Lower lobe of right lung (tissue), 2 donors: Measurements from ENCODE around the gene NUP210. TPM values are rescaled to one million over a fixed set of nuclear protein-coding genes. Genes with fewer than 3 reads are reported as not detected.
"Not testable (repeated sequence)": the region's sequence is repeated elsewhere in the genome, so short reads cannot be mapped to it uniquely, and the experiment has no call there.

Experiments
- ATAC-seq, 2 donors: fragments of 200-7000 bp; cut with Tn5 transposase; one replicate each; pipeline ENCODE4 v1.9.1; 2020 to 2022; ENCODE audit warnings: mild to moderate bottlenecking in 2 of 2, moderate library complexity in 2 of 2
- DNase-seq: peaks from one replicate; pipeline ENCODE4 v3.0.0-alpha.2; 2020
- H3K27ac ChIP-seq: fragments of 200-600 bp; one replicate; pipeline ENCODE4 v1.8.0; 2022
- H3K27me3 ChIP-seq: fragments of 200-600 bp; one replicate; pipeline ENCODE4 v1.8.0; 2022; ENCODE audit warnings: low read depth
- H3K36me3 ChIP-seq: fragments of 200-600 bp; one replicate; pipeline ENCODE4 v1.8.0; 2022; ENCODE audit warnings: mild to moderate bottlenecking
- H3K4me1 ChIP-seq: fragments of 200-600 bp; one replicate; pipeline ENCODE4 v1.8.0; 2022
- H3K4me3 ChIP-seq: fragments of 200-600 bp; one replicate; pipeline ENCODE4 v1.8.0; 2022; ENCODE audit warnings: mild to moderate bottlenecking
- H3K9me3 ChIP-seq: fragments of 200-600 bp; one replicate; pipeline ENCODE4 v1.8.0; 2022
- CTCF ChIP-seq: fragments of 200-600 bp; IDR thresholded peaks from one replicate; pipeline ENCODE4 v1.8.0; 2022; ENCODE audit warnings: antibody characterized with exemption, mild to moderate bottlenecking
- intact Hi-C: fragments of 100-400 bp; cut with DNase I; formaldehyde crosslinking; loops from one replicate; pipeline ENCODE4 v1.11.0; 2022
- total RNA-seq: library from RNA; stranded (reverse); fragmentation: NEBNext Ultra II Directional; extraction: Animal tissue kit (Norgen Biotek cat#: 25700); gene quantifications from one replicate; pipeline ENCODE4 v1.2.1, GENCODE V29; 2021
- donor health status: DM: no; HTN: yes; CAD: no; lungs with severe emphysema.

Gene NUP210
- total RNA-seq, 1 donor from 2014 or later = 22.2 TPM

GRCh38 chr3:13455644-13456043 lies 35.5 kb upstream of the NUP210 start:
- no peak for TF ChIP-seq CTCF
- Histone ChIP-seq H3K36me3 (no peaks in the 10 kb centered on the region), H3K27me3 (no peaks in the 10 kb centered on the region), H3K27ac (no peak overlapping the region), H3K4me3 (no peak overlapping the region), H3K9me3 (no peaks in the 10 kb centered on the region), H3K4me1 (peaks cover 15% of the 10 kb centered on the region)
- intact Hi-C loops = loop anchor here (5.0 kb wide), 1 partner anchor 358 kb away; no protein-coding TSS in a partner anchor
- ATAC-seq (no peak), DNase-seq (no peak)

- no peak for DNase-seq
- peak; percentile 54 to 71 for ATAC-seq
- Histone ChIP-seq H3K4me1 (peaks cover 15% of the 10 kb centered on the region), H3K27ac (peak overlapping the region; percentile 82), H3K36me3 (no peaks in the 10 kb centered on the region), H3K4me3 (peak overlapping the region; percentile 59), H3K9me3 (no peaks in the 10 kb centered on the region), H3K27me3 (no peaks in the 10 kb centered on the region)
- peak; percentile 60 for TF ChIP-seq CTCF
- intact Hi-C loops = no loop called here
Measured at GRCh38 chr3:13452490-13453335, 32.6 kb upstream of the NUP210 start.

- peak overlapping the region; percentile 59 for H3K4me3 ChIP-seq
- no peaks in the 10 kb centered on the region for H3K36me3 ChIP-seq
- ATAC-seq = peak; percentile 38 to 40
- H3K4me1 ChIP-seq = peaks cover 15% of the 10 kb centered on the region
- no peak for TF ChIP-seq CTCF
- intact Hi-C loops = no loop called here
- H3K9me3 ChIP-seq = no peaks in the 10 kb centered on the region
- peak; percentile 55 for DNase-seq
- H3K27me3 ChIP-seq = no peaks in the 10 kb centered on the region
- H3K27ac ChIP-seq = peak overlapping the region; percentile 82
Measured at GRCh38 chr3:13451301-13451673, 31.2 kb upstream of the NUP210 start.

GRCh38 chr3:13442882-13443281 lies 22.8 kb upstream of the NUP210 start:
- H3K36me3 ChIP-seq, H3K9me3 ChIP-seq, H3K27me3 ChIP-seq, H3K4me1 ChIP-seq, intact Hi-C loops, H3K4me3 ChIP-seq, ATAC-seq, H3K27ac ChIP-seq, DNase-seq: not testable (repeated sequence)

GRCh38 chr3:13440204-13440817 lies 20.2 kb upstream of the NUP210 start:
- no peak for ATAC-seq
- no peak for DNase-seq
- intact Hi-C loops = no loop called here
- Histone ChIP-seq H3K9me3 (no peaks in the 10 kb centered on the region), H3K36me3 (no peaks in the 10 kb centered on the region), H3K4me1 (no peaks in the 10 kb centered on the region), H3K4me3 (no peak overlapping the region), H3K27ac (no peak overlapping the region), H3K27me3 (no peaks in the 10 kb centered on the region)
- no peak for TF ChIP-seq CTCF

GRCh38 chr3:13436213-13436612 lies 16.1 kb upstream of the NUP210 start:
- intact Hi-C loops, H3K9me3 ChIP-seq, H3K4me1 ChIP-seq, H3K4me3 ChIP-seq, H3K36me3 ChIP-seq, H3K27me3 ChIP-seq, H3K27ac ChIP-seq, ATAC-seq, DNase-seq: not testable (repeated sequence)
